H1 (cell line): ENCODE measurements around the gene KCNK15. TPM values are rescaled to one million over a fixed set of nuclear protein-coding genes. Genes with fewer than 3 reads are reported as not detected.

Source experiments
- CTCF ChIA-PET: fragments of 300-600 bp; sonication (Branson Sonifier 250); formaldehyde crosslinking; loops from one replicate; lab custom pipeline; 2021; ENCODE audit not compliant: partially characterized antibody; lab: Charles Lee
- POLR2A ChIA-PET: fragments of 300-600 bp; sonication (Branson Sonifier 250); formaldehyde crosslinking; loops from one replicate; lab custom pipeline; 2021; ENCODE audit warnings: inconsistent platforms; ENCODE audit not compliant: partially characterized antibody; lab: Charles Lee
- DNase-seq, 2 experiments: peaks; one replicate each; pipeline versions ENCODE4 v3.0.0 to v3.0.0-alpha.2; 2010 to 2022; ENCODE audit warnings: low spot score in 2 of 2, low read depth in 1 of 2, mixed read lengths in 1 of 2
- FAIRE-seq: peaks from 2 replicates; lab custom pipeline; 2011; peaks lifted over from hg19 to GRCh38; lab: Jason Lieb, UNC
- H2AFZ ChIP-seq: 2 replicates; pipeline ENCODE4 v1.8.1; 2012; ENCODE audit warnings: low read length, inconsistent platforms
- H2AK5ac ChIP-seq: 2 replicates; pipeline ENCODE4 v1.6.1; 2013; ENCODE audit warnings: low read depth, low read length
- H2BK120ac ChIP-seq: replicated peaks from 2 replicates; pipeline ENCODE3; 2013; ENCODE audit warnings: low read depth, low read length, inconsistent platforms
- H2BK12ac ChIP-seq: 2 replicates; pipeline ENCODE4 v1.6.1; 2013; ENCODE audit warnings: low read depth, low read length
- H2BK15ac ChIP-seq: 2 replicates; pipeline ENCODE4 v1.6.1; 2013; ENCODE audit warnings: low read length
- H2BK20ac ChIP-seq: 2 replicates; pipeline ENCODE4 v1.6.1; 2013; ENCODE audit warnings: low read length
- H2BK5ac ChIP-seq: 2 replicates; pipeline ENCODE4 v1.6.1; 2013; ENCODE audit warnings: low read depth, low read length
- H3K14ac ChIP-seq: 2 replicates; pipeline ENCODE4 v1.6.1; 2013; ENCODE audit warnings: inconsistent platforms; ENCODE audit not compliant: insufficient read length
- H3K18ac ChIP-seq: 2 replicates; pipeline ENCODE4 v1.6.1; 2013; ENCODE audit warnings: low read length; ENCODE audit errors: extremely low read depth
- H3K23ac ChIP-seq: 2 replicates; pipeline ENCODE4 v1.6.1; 2013; ENCODE audit warnings: inconsistent platforms; ENCODE audit not compliant: insufficient read length
- H3K23me2 ChIP-seq: 2 replicates; pipeline ENCODE4 v1.6.1; 2013; ENCODE audit warnings: low read depth, low read length
- H3K27ac ChIP-seq: 2 replicates; pipeline ENCODE4 v1.6.1; 2011; ENCODE audit warnings: low read depth, low read length, inconsistent platforms
- H3K27me3 ChIP-seq, 4 experiments: replicated peaks in 1 of 4; 1 replicate in 1 of 4; 2 replicates in 3 of 4; pipeline versions ENCODE4 v1.6.1 to v1.8.1; 2011 to 2013; ENCODE audit warnings: low read length in 3 of 4, mild to moderate bottlenecking in 3 of 4, inconsistent platforms in 2 of 4, mixed read lengths in 2 of 4, moderate library complexity in 1 of 4; ENCODE audit not compliant: control insufficient read depth in 3 of 4, insufficient read depth in 3 of 4; ENCODE audit errors: extremely low read depth in 1 of 4
- H3K36me3 ChIP-seq, 4 experiments: 2 replicates each; pipeline versions ENCODE4 v1.6.1 to v1.8.1; 2011 to 2013; ENCODE audit warnings: mild to moderate bottlenecking in 4 of 4, low read length in 3 of 4, moderate library complexity in 2 of 4, control low read depth in 1 of 4, inconsistent platforms in 1 of 4; ENCODE audit not compliant: insufficient read depth in 4 of 4, control insufficient read depth in 2 of 4
- H3K4ac ChIP-seq: replicated peaks from 2 replicates; pipeline ENCODE3; 2013; ENCODE audit warnings: low read length, low read depth, mixed read lengths, inconsistent platforms; ENCODE audit not compliant: insufficient read length
- H3K4me1 ChIP-seq, 4 experiments: replicated peaks in 1 of 4; 1 replicate in 1 of 4; 2 replicates in 3 of 4; pipeline versions ENCODE4 v1.6.1 to v1.8.1; 2011 to 2013; ENCODE audit warnings: low read length in 3 of 4, inconsistent platforms in 2 of 4, mixed read lengths in 1 of 4; ENCODE audit not compliant: insufficient read depth in 4 of 4, control insufficient read depth in 3 of 4
- H3K4me2 ChIP-seq, 2 experiments: 2 replicates each; pipeline versions ENCODE4 v1.6.1 to v1.8.1; 2011 to 2013; ENCODE audit warnings: low read depth in 2 of 2, low read length in 2 of 2, control low read depth in 1 of 2, inconsistent platforms in 1 of 2, mild to moderate bottlenecking in 1 of 2; ENCODE audit not compliant: insufficient read depth in 1 of 2
- H3K4me3 ChIP-seq, 4 experiments: fragments of 200-600, 300-600 bp in 1 of 4; sonication (generic), shearing (Covaris generic), sonication (Bioruptor Twin) in 1 of 4; 2 replicates each; pipeline versions ENCODE4 v1.5.1 to v1.8.1; 2011 to 2016; ENCODE audit warnings: low read length in 4 of 4, low read depth in 3 of 4, control low read depth in 2 of 4, inconsistent platforms in 2 of 4, mild to moderate bottlenecking in 2 of 4, mixed read lengths in 1 of 4, moderate library complexity in 1 of 4; ENCODE audit not compliant: insufficient read depth in 2 of 4; ENCODE audit errors: extremely low read depth in 1 of 4
- H3K56ac ChIP-seq: replicated peaks from 2 replicates; pipeline ENCODE3; 2013; ENCODE audit warnings: low read depth, mild to moderate bottlenecking, mixed read lengths, low read length, inconsistent platforms; ENCODE audit not compliant: insufficient read length
- H3K79me1 ChIP-seq: 2 replicates; pipeline ENCODE4 v1.6.1; 2013; ENCODE audit warnings: low read depth, low read length, control low read depth
- H3K79me2 ChIP-seq, 2 experiments: 2 replicates each; pipeline versions ENCODE4 v1.6.1 to v1.8.1; 2012 to 2013; ENCODE audit warnings: low read length in 2 of 2, mild to moderate bottlenecking in 2 of 2, inconsistent platforms in 1 of 2; ENCODE audit not compliant: insufficient read depth in 2 of 2, control insufficient read depth in 1 of 2
- H3K9ac ChIP-seq, 4 experiments: replicated peaks in 1 of 4; 1 replicate in 1 of 4; 2 replicates in 3 of 4; pipeline versions ENCODE4 v1.6.1 to v1.8.1; 2011 to 2013; ENCODE audit warnings: low read depth in 3 of 4, low read length in 3 of 4, control low read depth in 2 of 4, mild to moderate bottlenecking in 2 of 4, moderate library complexity in 2 of 4, inconsistent platforms in 1 of 4; ENCODE audit errors: extremely low read depth in 1 of 4
- H3K9me3 ChIP-seq, 2 experiments: 2 replicates each; pipeline versions ENCODE4 v1.6.1 to v1.8.1; 2012 to 2013; ENCODE audit warnings: mild to moderate bottlenecking in 2 of 2, moderate library complexity in 2 of 2, control low read depth in 1 of 2, inconsistent platforms in 1 of 2, low read depth in 1 of 2, low read length in 1 of 2, mixed read lengths in 1 of 2; ENCODE audit not compliant: insufficient read depth in 2 of 2
- H4K20me1 ChIP-seq, 2 experiments: replicated peaks in 1 of 2; 2 replicates each; pipeline versions ENCODE3 to v1.8.1; 2011 to 2013; ENCODE audit warnings: inconsistent platforms in 2 of 2, low read length in 2 of 2, mild to moderate bottlenecking in 1 of 2; ENCODE audit not compliant: insufficient read depth in 2 of 2, control insufficient read depth in 1 of 2
- H4K5ac ChIP-seq: 2 replicates; pipeline ENCODE4 v1.6.1; 2013; ENCODE audit warnings: low read length, low read depth, mixed read lengths, inconsistent platforms; ENCODE audit not compliant: insufficient read length
- H4K8ac ChIP-seq: 2 replicates; pipeline ENCODE4 v1.8.0; 2013; ENCODE audit warnings: mild to moderate bottlenecking, moderate library complexity, low read length, inconsistent platforms; ENCODE audit not compliant: insufficient read depth; ENCODE audit errors: extremely low read depth
- H4K91ac ChIP-seq: replicated peaks from 2 replicates; pipeline ENCODE3; 2013; ENCODE audit warnings: low read length, mixed read lengths, inconsistent platforms; ENCODE audit not compliant: insufficient read length
- CEBPB ChIP-seq: IDR thresholded peaks from 2 replicates; pipeline ENCODE4 v1.6.1; 2012; ENCODE audit warnings: low read depth, low read length
- CHD2 ChIP-seq: IDR thresholded peaks from 2 replicates; pipeline ENCODE4 v1.6.1; 2012; ENCODE audit warnings: low read length, improper control_type of control experiment
- CREB1 ChIP-seq: IDR thresholded peaks from 2 replicates; pipeline ENCODE4 v1.6.1; 2012; ENCODE audit warnings: inconsistent platforms
- FOSL1 ChIP-seq: IDR thresholded peaks from 2 replicates; pipeline ENCODE4 v1.6.1; 2011; ENCODE audit warnings: mild to moderate bottlenecking, low read depth, low read length, moderate library complexity; ENCODE audit not compliant: insufficient read depth
- JUND ChIP-seq: IDR thresholded peaks from 2 replicates; pipeline ENCODE4 v1.6.1; 2011; ENCODE audit warnings: mild to moderate bottlenecking, improper control_type of control experiment, low read length
- NRF1 ChIP-seq: IDR thresholded peaks from 2 replicates; pipeline ENCODE4 v1.6.1; 2011; ENCODE audit warnings: mild to moderate bottlenecking, low read depth, low read length, improper control_type of control experiment
- POLR2A ChIP-seq, 2 experiments: IDR thresholded peaks; 1 replicate in 1 of 2; 2 replicates in 1 of 2; pipeline ENCODE4 v1.6.1; 2011; ENCODE audit warnings: low read depth in 2 of 2, low read length in 2 of 2, mild to moderate bottlenecking in 2 of 2; ENCODE audit errors: control extremely low read depth in 1 of 2
- POLR2AphosphoS5 ChIP-seq: IDR thresholded peaks from 2 replicates; pipeline ENCODE4 v1.6.1; 2011; ENCODE audit warnings: low read depth, low read length
- SIN3A ChIP-seq, 2 experiments: IDR thresholded peaks in 1 of 2; conservative IDR thresholded peaks in 1 of 2; 2 replicates each; pipeline ENCODE4 v1.6.1; 2011 to 2012; ENCODE audit warnings: low read length in 2 of 2, improper control_type of control experiment in 1 of 2, low read depth in 1 of 2, mild to moderate bottlenecking in 1 of 2
- TAF7 ChIP-seq: optimal IDR thresholded peaks from 2 replicates; pipeline ENCODE3; 2011; ENCODE audit warnings: low read depth, mild to moderate bottlenecking, inconsistent platforms, low read length, moderate library complexity, borderline replicate concordance
- TCF12 ChIP-seq: IDR thresholded peaks from 2 replicates; pipeline ENCODE4 v1.6.1; 2011; ENCODE audit warnings: low read depth, mild to moderate bottlenecking, low read length
- ZNF274 ChIP-seq: IDR thresholded peaks from 2 replicates; pipeline ENCODE4 v1.7.0; 2012; ENCODE audit warnings: low read length, borderline replicate concordance; ENCODE audit errors: extremely low read depth
- WGBS, 2 experiments: shearing (Covaris generic) in 1 of 2; methylation state at CpG; one replicate each; pipeline versions ENCODE4 v1.1.6 to v1.1.7; 2013 to 2015; ENCODE audit warnings: low lambda C conversion rate in 2 of 2, mixed read lengths in 2 of 2, inconsistent platforms in 1 of 2, low coverage in 1 of 2, missing lambda C conversion rate in 1 of 2; ENCODE audit not compliant: insufficient replicate concordance in 2 of 2, insufficient coverage in 1 of 2, insufficient read length in 1 of 2; ENCODE audit errors: extremely low coverage in 1 of 2, missing lambda C conversion rate in 1 of 2; 5-methylcytosine and 5-hydroxymethylcytosine counted together
- polyA plus RNA-seq, 7 experiments: library from polyadenylated mRNA; depleted of rRNA in 3 of 7; stranded (reverse) in 5 of 7; unstranded in 2 of 7; fragments of >200 nt in 5 of 7; fragments of 200-250 nt in 2 of 7; gene quantifications; 1 replicate in 5 of 7; 2 replicates in 1 of 7; 4 replicates in 1 of 7; pipeline versions ENCODE4 v1.2.1 to v1.2.3, GENCODE V29; 2011 to 2013; ENCODE audit warnings: missing spikeins in 2 of 7, mixed read lengths in 2 of 7
- total RNA-seq: library from RNA; stranded (reverse); fragmentation: NEBNext Ultra II Directional; extraction: Animal tissue kit (Norgen Biotek cat#: 25700); gene quantifications from 2 replicates; pipeline ENCODE4 v1.2.1, GENCODE V29; 2021
- TF ChIP-seq, protein P1 (sequence below): IDR thresholded peaks from 2 replicates; pipeline ENCODE4 v1.6.1; 2012; ENCODE audit warnings: inconsistent platforms

The KCNK15 gene
- total and polyA plus RNA-seq, 2 of the 8 experiments (the other 6 are each of a cell fraction or from before 2014, with no cell fraction given), result 0.24 to 0.33 TPM

DNA sequence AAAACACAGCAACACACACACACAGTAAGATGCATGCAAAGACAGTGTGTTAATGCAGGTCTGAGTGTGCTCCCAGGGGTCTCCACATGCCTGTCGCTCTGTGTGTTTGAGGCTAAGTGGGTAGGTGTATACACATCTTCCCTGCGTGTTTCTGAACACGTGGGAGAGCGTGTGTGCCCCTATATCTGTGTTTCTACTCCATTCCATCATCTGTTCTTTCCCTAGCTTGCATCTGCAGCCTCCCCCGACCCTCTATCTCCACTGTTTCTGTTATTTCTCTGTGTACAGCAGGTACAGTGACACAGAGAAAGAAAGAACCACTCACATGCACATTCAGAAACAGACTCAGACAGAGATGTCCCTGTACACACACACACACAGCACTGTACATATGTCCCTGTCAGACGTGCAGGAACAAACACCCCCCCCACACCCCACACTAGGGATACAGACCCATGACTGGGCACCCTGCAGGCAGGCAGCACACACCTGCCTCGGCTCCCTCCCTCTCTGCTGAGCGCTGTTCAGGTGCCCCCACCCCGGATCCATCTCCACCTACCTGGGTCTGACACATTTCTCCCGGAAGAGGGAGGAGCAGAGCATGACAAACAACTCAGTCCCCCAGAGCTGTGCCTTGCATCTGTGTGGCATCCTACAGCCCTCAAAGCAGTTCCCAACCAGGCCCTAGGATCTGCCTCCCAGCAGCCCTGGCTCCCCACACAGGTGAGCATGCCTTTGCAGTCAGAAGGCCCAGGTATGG is 27.6 kb downstream of the KCNK15 start:
- H4K5ac ChIP-seq, result no peak overlapping the region
- no peak overlapping the region; a peak in 1 of 7 replicates for H3K9ac ChIP-seq
- H3K23me2 ChIP-seq, result no peaks in the 10 kb centered on the region
- no peaks in the 10 kb centered on the region for H3K9me3 ChIP-seq
- H3K27ac ChIP-seq, result no peak overlapping the region
- H2AK5ac ChIP-seq, result no peak overlapping the region; the same call in 1 of the 2 replicates
- 79% methylated on average over 10 of the region's 10 CpGs; no CpG with 5 or more reads in 1 of the 2 experiments for WGBS, 2 experiments
- no peak overlapping the region for H3K18ac ChIP-seq
- H3K23ac ChIP-seq, result no peak overlapping the region
- no peaks in the 10 kb centered on the region; a peak in 1 of 8 replicates for H3K36me3 ChIP-seq
- H2BK12ac ChIP-seq, result no peak overlapping the region
- no peak overlapping the region for H2BK120ac ChIP-seq
- no peak for FAIRE-seq
- peak overlapping the region; percentile 46 for H2BK15ac ChIP-seq
- H3K27me3 ChIP-seq, result no peaks in the 10 kb centered on the region
- CTCF ChIA-PET, result interaction anchor here (1.0 to 1.5 kb wide), 4 partner anchors 16 to 47 kb away, joined by 3 to 4 read pairs (median 4); no protein-coding TSS in a partner anchor
- H3K14ac ChIP-seq, result no peak overlapping the region
- H4K91ac ChIP-seq, result no peak overlapping the region
- peaks cover 16 to 22% of the 10 kb centered on the region in 2 experiments for H4K20me1 ChIP-seq
- H3K56ac ChIP-seq, result no peak overlapping the region
- peaks cover 0 to 2% (median 0%) of the 10 kb centered on the region in 4 experiments; a peak in 1 of 7 replicates for H3K4me1 ChIP-seq
- no peak overlapping the region for H3K4me2 ChIP-seq
- POLR2A ChIA-PET, result interaction anchor here (0.6 kb wide), 1 partner anchor 150 kb away, joined by 5 read pairs; no protein-coding TSS in a partner anchor
- no peak overlapping the region for H2AFZ ChIP-seq
- no peaks in the 10 kb centered on the region; the same call in 1 of the 2 replicates for H3K79me1 ChIP-seq
- no peak overlapping the region for H2BK20ac ChIP-seq
- peaks cover 0 to 3% of the 10 kb centered on the region in 2 experiments; a peak in 1 of 4 replicates for H3K79me2 ChIP-seq
- no peak for DNase-seq
- H3K4me3 ChIP-seq, result no peak overlapping the region
- no peak overlapping the region for H3K4ac ChIP-seq
- peak overlapping the region; percentile 83 for H2BK5ac ChIP-seq
- no peak overlapping the region for H4K8ac ChIP-seq
- TF ChIP-seq CHD2 (no peak), FOSL1 (no peak), CREB1 (no peak), TCF12 (no peak), SIN3A (conservative IDR thresholded peaks at IDR 0.05 in 1 of 2, IDR thresholded peaks at IDR 0.05 in 1 of 2; ENCODE audit: low read depth in 1 of 2, low read length in 2 of 2) (no peak), POLR2AphosphoS5 (no peak), CEBPB (no peak), POLR2A (IDR thresholded peaks at IDR 0.05; ENCODE audit: control extremely low read depth in 1 of 2, low read depth in 2 of 2, low read length in 2 of 2) (no peak), NRF1 (no peak), ZNF274 (no peak), JUND (no peak), TAF7 (no peak)
- TF ChIP-seq, protein P1, sequence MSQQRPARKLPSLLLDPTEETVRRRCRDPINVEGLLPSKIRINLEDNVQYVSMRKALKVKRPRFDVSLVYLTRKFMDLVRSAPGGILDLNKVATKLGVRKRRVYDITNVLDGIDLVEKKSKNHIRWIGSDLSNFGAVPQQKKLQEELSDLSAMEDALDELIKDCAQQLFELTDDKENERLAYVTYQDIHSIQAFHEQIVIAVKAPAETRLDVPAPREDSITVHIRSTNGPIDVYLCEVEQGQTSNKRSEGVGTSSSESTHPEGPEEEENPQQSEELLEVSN, result no peak
